Neuronal stem cell (in vitro differentiated cells): ENCODE measurements around the gene TPRG1.

Experiments
- DNase-seq: peaks from one replicate; pipeline ENCODE4 v3.0.0-alpha.2; 2013; ENCODE audit warnings: low spot score
- H2AFZ ChIP-seq: one replicate; pipeline ENCODE4 v1.6.1; 2013; ENCODE audit warnings: mild to moderate bottlenecking, low read length, inconsistent platforms
- H2AK5ac ChIP-seq: 2 replicates; pipeline ENCODE4 v1.6.1; 2013; ENCODE audit warnings: low read depth, mild to moderate bottlenecking, inconsistent platforms, low read length, moderate library complexity, mixed read lengths
- H2BK120ac ChIP-seq: 2 replicates; pipeline ENCODE4 v1.6.1; 2013; ENCODE audit warnings: low read depth, mild to moderate bottlenecking, inconsistent platforms, low read length, moderate library complexity, mixed read lengths
- H2BK12ac ChIP-seq: one replicate; pipeline ENCODE4 v1.6.1; 2013; ENCODE audit warnings: low read length, inconsistent platforms
- H2BK15ac ChIP-seq: 2 replicates; pipeline ENCODE4 v1.6.1; 2013; ENCODE audit warnings: mild to moderate bottlenecking, low read length, inconsistent platforms, mixed read lengths
- H2BK5ac ChIP-seq: one replicate; pipeline ENCODE4 v1.6.1; 2013; ENCODE audit warnings: inconsistent platforms, mild to moderate bottlenecking, low read length, moderate library complexity
- H3K14ac ChIP-seq: one replicate; pipeline ENCODE4 v1.6.1; 2013; ENCODE audit warnings: low read length, inconsistent platforms
- H3K18ac ChIP-seq: 2 replicates; pipeline ENCODE4 v1.6.1; 2013; ENCODE audit warnings: low read length, inconsistent platforms
- H3K23ac ChIP-seq: 2 replicates; pipeline ENCODE4 v1.6.1; 2013; ENCODE audit warnings: low read depth, mild to moderate bottlenecking, mixed read lengths, low read length, inconsistent platforms; ENCODE audit not compliant: poor library complexity
- H3K27ac ChIP-seq: replicated peaks from 3 replicates; pipeline ENCODE4 v1.5.1; 2013; ENCODE audit warnings: low read length, inconsistent platforms
- H3K27me3 ChIP-seq, 3 experiments: 2 replicates each; pipeline ENCODE4 v1.6.1; 2013; ENCODE audit warnings: low read length in 3 of 3, mild to moderate bottlenecking in 2 of 3, inconsistent platforms in 1 of 3, low read depth in 1 of 3, mixed read lengths in 1 of 3, moderate library complexity in 1 of 3; ENCODE audit not compliant: control insufficient read depth in 3 of 3, insufficient read depth in 3 of 3
- H3K36me3 ChIP-seq, 2 donors: replicated peaks in 1 of 2; 2 replicates each; pipeline ENCODE4 v1.6.1; 2013; ENCODE audit warnings: low read length in 2 of 2; ENCODE audit not compliant: control insufficient read depth in 2 of 2, insufficient read depth in 2 of 2
- H3K4ac ChIP-seq: 2 replicates; pipeline ENCODE4 v1.6.1; 2013; ENCODE audit warnings: inconsistent platforms, mild to moderate bottlenecking, low read length, moderate library complexity
- H3K4me1 ChIP-seq, 2 donors: 1 replicate in 1 of 2; 2 replicates in 1 of 2; pipeline ENCODE4 v1.6.1; 2013; ENCODE audit warnings: low read length in 2 of 2, low read depth in 1 of 2; ENCODE audit not compliant: control insufficient read depth in 2 of 2, insufficient read depth in 1 of 2
- H3K4me2 ChIP-seq: one replicate; pipeline ENCODE4 v1.6.1; 2013; ENCODE audit warnings: mild to moderate bottlenecking, low read length, inconsistent platforms; ENCODE audit not compliant: insufficient read depth, poor library complexity, severe bottlenecking
- H3K4me3 ChIP-seq, 2 donors: 2 replicates each; pipeline ENCODE4 v1.5.1; 2013; ENCODE audit warnings: low read length in 2 of 2, mild to moderate bottlenecking in 2 of 2, inconsistent platforms in 1 of 2, moderate library complexity in 1 of 2
- H3K79me1 ChIP-seq: one replicate; pipeline ENCODE4 v1.6.1; 2013; ENCODE audit warnings: low read depth, mild to moderate bottlenecking, inconsistent platforms, low read length, moderate library complexity
- H3K9ac ChIP-seq: one replicate; pipeline ENCODE4 v1.6.1; 2013; ENCODE audit warnings: mild to moderate bottlenecking, low read depth, low read length, inconsistent platforms; ENCODE audit not compliant: poor library complexity
- H3K9me3 ChIP-seq, 2 donors: replicated peaks in 1 of 2; 2 replicates each; pipeline versions ENCODE3 to v1.6.1; 2013; ENCODE audit warnings: low read length in 2 of 2, mild to moderate bottlenecking in 2 of 2, inconsistent platforms in 1 of 2, low read depth in 1 of 2, mixed read lengths in 1 of 2, moderate library complexity in 1 of 2; ENCODE audit not compliant: control insufficient read depth in 2 of 2, insufficient read depth in 1 of 2
- H4K8ac ChIP-seq: one replicate; pipeline ENCODE4 v1.6.1; 2013; ENCODE audit warnings: low read depth, mild to moderate bottlenecking, inconsistent platforms, low read length, moderate library complexity
- H4K91ac ChIP-seq: one replicate; pipeline ENCODE4 v1.6.1; 2013; ENCODE audit warnings: low read length, low read depth, mild to moderate bottlenecking, inconsistent platforms; ENCODE audit not compliant: poor library complexity
- WGBS, 2 donors: extraction: QIAGEN DNeasy Blood & Tissue Kit; methylation state at CpG; one replicate each; pipeline ENCODE4 v1.1.7; 2013; ENCODE audit warnings: missing lambda C conversion rate in 2 of 2, mixed read lengths in 1 of 2; ENCODE audit not compliant: insufficient read length in 2 of 2, insufficient replicate concordance in 1 of 2; ENCODE audit errors: extremely low coverage in 2 of 2; 5-methylcytosine and 5-hydroxymethylcytosine counted together

Gene TPRG1

GRCh38 chr3:189186101-189186500, 14.3 kb downstream of the TPRG1 start:
- Histone ChIP-seq H3K9me3 (no peaks in the 10 kb centered on the region), H3K27me3 (no peaks in the 10 kb centered on the region), H3K23ac (no peak overlapping the region), H3K79me1 (no peaks in the 10 kb centered on the region), H3K9ac (no peak overlapping the region), H3K4ac (no peak overlapping the region), H4K91ac (no peak overlapping the region), H2BK5ac (no peak overlapping the region), H2AK5ac (no peak overlapping the region), H2BK12ac (no peak overlapping the region), H3K4me2 (no peak overlapping the region), H3K4me1 (no peaks in the 10 kb centered on the region), H3K4me3 (no peak overlapping the region), H2AFZ (no peak overlapping the region), H3K27ac (no peak overlapping the region), H4K8ac (peak overlapping the region; percentile 17), H3K14ac (no peak overlapping the region), H3K18ac (no peak overlapping the region), H2BK120ac (no peak overlapping the region), H3K36me3 (no peaks in the 10 kb centered on the region), H2BK15ac (no peak overlapping the region)
- no peak for DNase-seq
- no CpG with 5 or more reads among the region's 4 CpGs for WGBS, 2 donors

GRCh38 chr3:189188466-189188865, 16.7 kb downstream of the TPRG1 start:
- H2BK5ac ChIP-seq, result no peak overlapping the region
- H3K79me1 ChIP-seq, result no peaks in the 10 kb centered on the region
- no peak overlapping the region for H3K27ac ChIP-seq

DNA sequence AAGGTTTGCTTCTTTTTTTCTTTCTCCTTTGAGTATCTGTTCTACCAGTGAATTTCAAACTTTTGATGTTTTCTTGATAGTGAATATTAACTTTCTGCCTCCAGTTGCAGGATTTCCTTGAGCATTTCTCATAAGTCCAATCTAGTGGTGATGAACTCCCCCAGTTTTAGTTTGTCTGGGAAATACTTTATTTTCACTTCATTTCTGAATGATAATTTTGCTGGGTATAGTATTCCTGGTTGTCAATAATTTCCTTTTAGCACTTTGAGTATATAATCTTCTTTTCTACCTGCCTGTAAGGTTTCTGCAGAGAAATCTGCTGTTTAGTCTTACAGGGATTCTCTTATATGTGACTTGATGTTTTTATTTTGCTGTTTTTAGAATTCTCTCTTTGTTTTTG, 21.0 kb downstream of the TPRG1 start:
- Histone ChIP-seq H3K4ac (no peak overlapping the region), H4K91ac (no peak overlapping the region), H3K4me2 (no peak overlapping the region), H2BK5ac (no peak overlapping the region), H2BK12ac (no peak overlapping the region), H3K9ac (no peak overlapping the region), H2AFZ (no peak overlapping the region), H2BK15ac (no peak overlapping the region), H3K18ac (no peak overlapping the region), H3K4me1 (no peaks in the 10 kb centered on the region), H3K79me1 (no peaks in the 10 kb centered on the region), H2AK5ac (no peak overlapping the region), H3K27ac (no peak overlapping the region), H3K36me3 (no peaks in the 10 kb centered on the region), H2BK120ac (no peak overlapping the region), H4K8ac (no peak overlapping the region), H3K4me3 (no peak overlapping the region), H3K9me3 (peaks cover 0 to 4% of the 10 kb centered on the region in 2 donors), H3K27me3 (peaks cover 0 to 2% (median 0%) of the 10 kb centered on the region in 3 experiments), H3K23ac (no peak overlapping the region), H3K14ac (no peak overlapping the region)
- DNase-seq, result no peak

More at GRCh38 chr3:189188466-189188865, 16.7 kb downstream of the TPRG1 start:
- Histone ChIP-seq H3K4me3 (no peak overlapping the region), H2BK15ac (no peak overlapping the region), H3K36me3 (no peaks in the 10 kb centered on the region), H2AK5ac (no peak overlapping the region), H3K4me2 (no peak overlapping the region), H3K9me3 (no peaks in the 10 kb centered on the region), H3K4me1 (no peaks in the 10 kb centered on the region), H3K14ac (no peak overlapping the region), H4K91ac (no peak overlapping the region), H3K9ac (no peak overlapping the region), H3K23ac (no peak overlapping the region), H3K4ac (no peak overlapping the region), H2BK12ac (no peak overlapping the region), H2AFZ (no peak overlapping the region), H3K18ac (no peak overlapping the region), H2BK120ac (no peak overlapping the region), H4K8ac (no peak overlapping the region), H3K27me3 (peaks cover 0 to 2% (median 0%) of the 10 kb centered on the region in 3 experiments)
- no peak for DNase-seq

- no peak overlapping the region for H3K14ac ChIP-seq
- H3K9me3 ChIP-seq, result peaks cover 0 to 4% of the 10 kb centered on the region in 2 donors
- H4K91ac ChIP-seq, result no peak overlapping the region
- H3K27ac ChIP-seq, result no peak overlapping the region
- no peak overlapping the region for H4K8ac ChIP-seq
- H2BK12ac ChIP-seq, result no peak overlapping the region
- H3K4me1 ChIP-seq, result no peaks in the 10 kb centered on the region
- no peak overlapping the region for H3K4me3 ChIP-seq
- no peak overlapping the region for H2BK5ac ChIP-seq
- peaks cover 0 to 2% (median 0%) of the 10 kb centered on the region in 3 experiments for H3K27me3 ChIP-seq
- H2BK120ac ChIP-seq, result no peak overlapping the region
- no peak overlapping the region for H2AK5ac ChIP-seq
- no peak overlapping the region for H3K4ac ChIP-seq
- no peak overlapping the region for H3K4me2 ChIP-seq
- no peaks in the 10 kb centered on the region for H3K79me1 ChIP-seq
- H3K18ac ChIP-seq, result no peak overlapping the region
- no peak overlapping the region for H2BK15ac ChIP-seq
- H3K9ac ChIP-seq, result no peak overlapping the region
- DNase-seq, result no peak
- H2AFZ ChIP-seq, result no peak overlapping the region
- no peaks in the 10 kb centered on the region for H3K36me3 ChIP-seq
- H3K23ac ChIP-seq, result no peak overlapping the region
- no CpG with 5 or more reads among the region's 5 CpGs for WGBS, 2 donors
These were observed 23.5 kb downstream of the TPRG1 start for GRCh38 chr3:189195302-189195701.
